Lower leg skin (tissue), 3 donors: ENCODE measurements around the gene ATP8B4.

Experiments
- POLR2A ChIP-seq, 2 donors: fragments of 450-650 bp; IDR thresholded peaks; one replicate each; pipeline ENCODE4 v1.6.1; 2016 to 2017; ENCODE audit warnings: antibody characterized with exemption in 2 of 2, mild to moderate bottlenecking in 1 of 2, moderate library complexity in 1 of 2
- TF ChIP-seq, protein P1 (sequence below), 3 donors: fragments of 450-650 bp; IDR thresholded peaks; one replicate each; pipeline ENCODE4 v1.5.1; 2016; ENCODE audit warnings: antibody characterized with exemption in 3 of 3, mild to moderate bottlenecking in 3 of 3, moderate library complexity in 2 of 3

DNA sequence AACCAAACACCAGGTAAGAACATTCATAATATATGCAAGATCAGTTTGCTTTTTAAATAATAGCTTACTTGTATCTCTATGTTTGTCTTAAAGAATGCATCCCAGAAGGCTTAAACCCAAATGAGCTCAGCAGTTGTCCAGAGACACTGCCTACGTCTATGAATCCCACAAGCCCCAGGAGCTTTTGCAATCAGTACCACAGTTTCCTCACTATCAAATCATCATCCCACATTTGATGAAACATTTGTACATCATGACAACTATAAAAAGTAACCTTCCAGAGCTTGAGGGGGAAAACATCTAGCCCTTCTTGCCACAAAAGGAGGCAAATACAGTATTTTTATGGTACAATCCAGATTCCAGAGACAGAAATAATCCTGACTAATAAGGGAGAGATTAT, 63.7 kb downstream of the ATP8B4 start:
- no peak for TF ChIP-seq POLR2A (IDR thresholded peaks at IDR 0.05)
- TF ChIP-seq, protein P1, sequence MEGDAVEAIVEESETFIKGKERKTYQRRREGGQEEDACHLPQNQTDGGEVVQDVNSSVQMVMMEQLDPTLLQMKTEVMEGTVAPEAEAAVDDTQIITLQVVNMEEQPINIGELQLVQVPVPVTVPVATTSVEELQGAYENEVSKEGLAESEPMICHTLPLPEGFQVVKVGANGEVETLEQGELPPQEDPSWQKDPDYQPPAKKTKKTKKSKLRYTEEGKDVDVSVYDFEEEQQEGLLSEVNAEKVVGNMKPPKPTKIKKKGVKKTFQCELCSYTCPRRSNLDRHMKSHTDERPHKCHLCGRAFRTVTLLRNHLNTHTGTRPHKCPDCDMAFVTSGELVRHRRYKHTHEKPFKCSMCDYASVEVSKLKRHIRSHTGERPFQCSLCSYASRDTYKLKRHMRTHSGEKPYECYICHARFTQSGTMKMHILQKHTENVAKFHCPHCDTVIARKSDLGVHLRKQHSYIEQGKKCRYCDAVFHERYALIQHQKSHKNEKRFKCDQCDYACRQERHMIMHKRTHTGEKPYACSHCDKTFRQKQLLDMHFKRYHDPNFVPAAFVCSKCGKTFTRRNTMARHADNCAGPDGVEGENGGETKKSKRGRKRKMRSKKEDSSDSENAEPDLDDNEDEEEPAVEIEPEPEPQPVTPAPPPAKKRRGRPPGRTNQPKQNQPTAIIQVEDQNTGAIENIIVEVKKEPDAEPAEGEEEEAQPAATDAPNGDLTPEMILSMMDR (IDR thresholded peaks at IDR 0.05): no peak
